ENCODE measurements around the gene FAM53C. TPM values are rescaled to one million over a fixed set of nuclear protein-coding genes. Genes with fewer than 3 reads are reported as not detected.

FAM53C gene
- total RNA-seq, 1 experiment from 2014 or later, result 36.4 TPM

DNA sequence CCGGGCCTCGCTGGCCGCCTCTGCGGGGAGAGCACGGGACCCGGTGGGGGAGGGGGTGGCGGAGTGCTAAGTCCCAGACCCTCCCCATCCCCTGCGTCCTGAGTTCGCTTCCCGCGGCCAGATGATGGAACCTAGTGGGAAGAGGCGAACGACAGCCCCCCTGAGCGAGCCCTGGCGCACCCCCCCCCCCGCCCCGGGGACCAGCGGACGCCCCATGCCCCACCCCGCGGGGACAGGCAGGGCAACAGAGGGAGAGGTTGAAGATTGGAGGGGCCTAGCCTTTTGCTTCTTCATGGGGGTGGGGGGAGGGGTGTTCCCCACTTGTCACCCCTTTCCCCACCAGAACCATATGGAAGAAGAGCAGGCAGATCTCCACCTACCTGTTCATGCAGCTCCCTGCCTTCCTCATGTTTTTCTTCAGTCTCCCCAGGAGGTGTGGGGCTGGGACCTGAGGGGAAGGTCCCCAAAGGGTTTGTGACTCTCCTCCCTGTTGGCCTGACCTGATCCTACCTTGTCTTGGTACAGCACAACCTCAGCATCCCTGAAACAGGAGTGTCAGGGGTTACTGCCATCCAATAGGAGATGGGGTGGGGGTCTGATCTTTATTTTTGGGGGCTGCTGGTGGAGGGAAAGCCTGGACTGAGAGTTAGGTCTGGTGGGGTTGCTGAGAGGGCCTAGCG lies 485 bp downstream of the FAM53C start (continued):
- TF ChIP-seq, protein P1, sequence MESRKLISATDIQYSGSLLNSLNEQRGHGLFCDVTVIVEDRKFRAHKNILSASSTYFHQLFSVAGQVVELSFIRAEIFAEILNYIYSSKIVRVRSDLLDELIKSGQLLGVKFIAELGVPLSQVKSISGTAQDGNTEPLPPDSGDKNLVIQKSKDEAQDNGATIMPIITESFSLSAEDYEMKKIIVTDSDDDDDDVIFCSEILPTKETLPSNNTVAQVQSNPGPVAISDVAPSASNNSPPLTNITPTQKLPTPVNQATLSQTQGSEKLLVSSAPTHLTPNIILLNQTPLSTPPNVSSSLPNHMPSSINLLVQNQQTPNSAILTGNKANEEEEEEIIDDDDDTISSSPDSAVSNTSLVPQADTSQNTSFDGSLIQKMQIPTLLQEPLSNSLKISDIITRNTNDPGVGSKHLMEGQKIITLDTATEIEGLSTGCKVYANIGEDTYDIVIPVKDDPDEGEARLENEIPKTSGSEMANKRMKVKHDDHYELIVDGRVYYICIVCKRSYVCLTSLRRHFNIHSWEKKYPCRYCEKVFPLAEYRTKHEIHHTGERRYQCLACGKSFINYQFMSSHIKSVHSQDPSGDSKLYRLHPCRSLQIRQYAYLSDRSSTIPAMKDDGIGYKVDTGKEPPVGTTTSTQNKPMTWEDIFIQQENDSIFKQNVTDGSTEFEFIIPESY (IDR thresholded peaks at IDR 0.05; ENCODE audit: extremely low read depth, insufficient replicate concordance, low read length), result no peak
- no peak for TF ChIP-seq EGR1 (IDR thresholded peaks at IDR 0.05; ENCODE audit: low read depth)

DNA sequence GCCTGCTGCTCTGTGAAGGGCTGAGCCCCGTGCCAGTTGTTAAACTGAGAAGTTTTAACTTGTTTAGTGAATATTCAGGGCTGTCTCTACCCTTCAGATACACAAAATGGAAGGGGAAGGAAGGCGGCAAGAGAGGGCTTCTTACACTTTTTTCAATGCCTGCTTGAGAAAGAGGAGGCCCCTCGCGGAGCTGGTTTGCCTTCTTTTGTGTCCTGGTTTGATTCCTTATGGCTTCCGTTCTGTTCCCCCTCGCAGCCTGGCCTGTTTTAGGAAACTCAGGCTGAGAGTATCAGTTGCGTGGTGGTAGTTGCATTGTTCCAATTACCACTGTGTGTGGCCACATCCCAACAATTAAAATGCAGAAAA lies 1.0 kb downstream of the FAM53C start:
- Histone ChIP-seq H3K36me3 (ENCODE audit: control insufficient read depth in 1 of 2, insufficient read depth in 2 of 2, low read length in 2 of 2) (peaks cover 16 to 19% of the 10 kb centered on the region in 2 experiments), H3K4me1 (ENCODE audit: control insufficient read depth in 1 of 2, insufficient read depth in 2 of 2, low read length in 2 of 2) (peaks cover 0 to 28% of the 10 kb centered on the region in 2 experiments; a peak in 2 of 4 replicates), H3K79me2 (ENCODE audit: insufficient read depth, low read length) (peaks cover 40% of the 10 kb centered on the region), H3K4me2 (ENCODE audit: low read length) (peak overlapping the region; percentile 88), H2AFZ (ENCODE audit: low read depth, low read length, poor library complexity, severe bottlenecking) (no peak overlapping the region), H3K9me2 (ENCODE audit: insufficient read depth) (no peaks in the 10 kb centered on the region), H4K20me1 (ENCODE audit: insufficient read depth) (no peaks in the 10 kb centered on the region), H3K4me3 (replicated peaks in 1 of 2; ENCODE audit: low read depth in 1 of 2, low read length in 2 of 2) (peak overlapping the region; percentile 67 to 74), H3K9me3 (ENCODE audit: control insufficient read depth in 1 of 2, insufficient read depth in 1 of 2, low read depth in 1 of 2, low read length in 2 of 2) (no peaks in the 10 kb centered on the region), H3K27me3 (ENCODE audit: insufficient read depth, low read length) (no peaks in the 10 kb centered on the region), H3K9ac (ENCODE audit: low read length) (peak overlapping the region; percentile 80), H3K27ac (ENCODE audit: low read depth, low read length) (peak overlapping the region; percentile 85; the same call in 1 of the 2 replicates)
- POLR2A ChIA-PET, result interaction anchor here (1.4 to 6.5 kb wide), 3 partner anchors 8 to 13 kb away, joined by 7 to 59 read pairs (median 9); partner anchors contain the start of gene KDM3B
- RAD21 ChIA-PET (ENCODE audit: low non-redundant PET in 1 of 2, low total read pairs in 2 of 2, uncharacterized antibody in 2 of 2, unreplicated experiment in 2 of 2), result no interaction called here
- no peak for TF ChIP-seq SIN3A (IDR thresholded peaks at IDR 0.05; ENCODE audit: low read depth)
- no peak for TF ChIP-seq ZFX (IDR thresholded peaks at IDR 0.05)
- TF ChIP-seq POLR2AphosphoS5 (IDR thresholded peaks at IDR 0.05; ENCODE audit: low read depth, low read length), result no peak
- TF ChIP-seq, protein P2, sequence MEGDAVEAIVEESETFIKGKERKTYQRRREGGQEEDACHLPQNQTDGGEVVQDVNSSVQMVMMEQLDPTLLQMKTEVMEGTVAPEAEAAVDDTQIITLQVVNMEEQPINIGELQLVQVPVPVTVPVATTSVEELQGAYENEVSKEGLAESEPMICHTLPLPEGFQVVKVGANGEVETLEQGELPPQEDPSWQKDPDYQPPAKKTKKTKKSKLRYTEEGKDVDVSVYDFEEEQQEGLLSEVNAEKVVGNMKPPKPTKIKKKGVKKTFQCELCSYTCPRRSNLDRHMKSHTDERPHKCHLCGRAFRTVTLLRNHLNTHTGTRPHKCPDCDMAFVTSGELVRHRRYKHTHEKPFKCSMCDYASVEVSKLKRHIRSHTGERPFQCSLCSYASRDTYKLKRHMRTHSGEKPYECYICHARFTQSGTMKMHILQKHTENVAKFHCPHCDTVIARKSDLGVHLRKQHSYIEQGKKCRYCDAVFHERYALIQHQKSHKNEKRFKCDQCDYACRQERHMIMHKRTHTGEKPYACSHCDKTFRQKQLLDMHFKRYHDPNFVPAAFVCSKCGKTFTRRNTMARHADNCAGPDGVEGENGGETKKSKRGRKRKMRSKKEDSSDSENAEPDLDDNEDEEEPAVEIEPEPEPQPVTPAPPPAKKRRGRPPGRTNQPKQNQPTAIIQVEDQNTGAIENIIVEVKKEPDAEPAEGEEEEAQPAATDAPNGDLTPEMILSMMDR (IDR thresholded peaks at IDR 0.05 in 2 of 3, conservative IDR thresholded peaks at IDR 0.05 in 1 of 3; ENCODE audit: borderline replicate concordance in 1 of 3, insufficient read depth in 1 of 3, low read depth in 2 of 3, low read length in 2 of 3), result no peak
- no peak for TF ChIP-seq ELF1 (IDR thresholded peaks at IDR 0.05; ENCODE audit: borderline replicate concordance, low read depth)
- TF ChIP-seq JUND (IDR thresholded peaks at IDR 0.05), result no peak
- no peak for TF ChIP-seq CEBPB (IDR thresholded peaks at IDR 0.05; ENCODE audit: low read depth)
- no peak for TF ChIP-seq CBX3 (IDR thresholded peaks at IDR 0.05; ENCODE audit: low read depth)
- ATAC-seq, result no peak
- CTCF ChIA-PET, result interaction anchor here (5.1 kb wide), 1 partner anchor 13 kb away, joined by 40 read pairs; the partner anchor contains the start of gene KDM3B
- DNase-seq (ENCODE audit: low read depth, low spot score), result no peak
- TSS peak; percentile 56 for BruUV-seq (replicated peaks)
- intact Hi-C loops (cut with micrococcal nuclease), result no loop called here
